ENCODE results near the gene KIF13A. TPM values are rescaled to one million over a fixed set of nuclear protein-coding genes. Genes with fewer than 3 reads are reported as not detected.

The KIF13A gene
- total RNA-seq, 1 donor from 2014 or later = 43.0 TPM

DNA sequence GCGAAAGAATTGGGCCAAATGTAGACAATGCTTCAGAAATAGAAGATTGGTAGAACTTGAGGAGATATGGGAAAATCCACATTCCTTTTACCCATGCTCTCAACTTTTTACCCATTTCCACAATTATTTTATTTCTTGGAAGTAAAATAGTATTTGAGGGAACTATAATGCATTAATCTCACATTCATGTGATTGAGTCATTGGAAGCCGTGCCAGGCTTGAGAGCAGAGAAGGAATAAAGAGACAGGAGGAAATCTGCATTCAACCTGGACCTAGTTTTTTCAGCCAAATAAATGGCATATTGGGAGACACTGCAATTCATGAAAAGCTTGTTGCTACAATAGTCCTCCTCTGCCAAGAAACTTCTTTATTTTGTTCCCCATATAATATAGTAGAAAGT, 278.0 kb downstream of the KIF13A start:
- intact Hi-C loops (cut with DNase I) = loop anchor here (5.0 kb wide), 1 partner anchor 107 kb away; the partner anchor contains the start of gene FAM8A1
- Histone ChIP-seq H3K9me3 (no peaks in the 10 kb centered on the region), H3K4me3 (no peak overlapping the region), H3K27me3 (no peaks in the 10 kb centered on the region), H3K27ac (no peak overlapping the region), H3K36me3 (no peaks in the 10 kb centered on the region), H3K4me1 (peaks cover 14% of the 10 kb centered on the region)
- DNase-seq (ENCODE audit: extremely low spot score in 2 of 2) = no peak
- TF ChIP-seq POLR2A (IDR thresholded peaks at IDR 0.05) (no peak), CTCF (IDR thresholded peaks at IDR 0.05) (no peak)

Small RNA genes lying within 50 kb of the gene (small RNA-seq; reads per million reads assigned to genes)
- gene RF00019 (not detected), gene RNA5SP204 (1.9 reads per million, percentile 56 among the genes with 10 or more reads in this experiment)

Other genes with a start within 250 kb of the KIF13A start
- gene NHLRC1, start 135.0 kb upstream of the KIF13A start, total RNA-seq = 0.74 TPM
- 11.0 TPM for gene TPMT, start 167.4 kb upstream of the KIF13A start, total RNA-seq
- gene KDM1B, start 167.8 kb upstream of the KIF13A start, total RNA-seq = 20.6 TPM

Data from vagina (tissue), 2 donors.